ENCODE data around the gene IL18BP. TPM values are rescaled to one million over a fixed set of nuclear protein-coding genes. Genes with fewer than 3 reads are reported as not detected.

IL18BP gene
- total RNA-seq, 2 donors from 2014 or later: 12.5 to 13.8 TPM

DNA sequence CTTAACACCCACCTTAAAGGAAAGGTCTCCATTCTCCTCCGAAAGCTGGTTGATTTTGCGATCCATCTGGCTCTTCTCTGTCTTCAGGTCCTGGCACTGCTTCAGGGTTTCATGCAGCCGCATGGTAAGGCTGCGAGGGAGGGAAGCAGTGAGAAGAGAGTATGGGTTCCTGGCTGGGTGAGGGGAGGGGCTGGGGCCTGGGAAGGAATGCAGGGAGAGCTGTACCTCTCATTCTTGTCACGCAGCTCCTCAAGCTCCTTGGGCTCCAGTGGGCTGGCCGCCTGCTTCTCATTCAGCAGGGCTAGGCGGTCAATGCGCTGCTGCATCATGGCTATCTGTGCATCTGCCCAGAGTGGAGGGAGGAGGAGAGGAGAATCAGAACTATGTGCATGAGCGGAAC lies 19.5 kb downstream of the IL18BP start:
- Mint-ChIP-seq H3K36me3 (peaks cover 24 to 37% of the 10 kb centered on the region in 2 donors), H3K27ac (peak overlapping the region; percentile 73 to 75), H3K9me3 (no peaks in the 10 kb centered on the region)
- ATAC-seq (no peak), DNase-seq (ENCODE audit: low spot score in 2 of 2) (no peak)

DNA sequence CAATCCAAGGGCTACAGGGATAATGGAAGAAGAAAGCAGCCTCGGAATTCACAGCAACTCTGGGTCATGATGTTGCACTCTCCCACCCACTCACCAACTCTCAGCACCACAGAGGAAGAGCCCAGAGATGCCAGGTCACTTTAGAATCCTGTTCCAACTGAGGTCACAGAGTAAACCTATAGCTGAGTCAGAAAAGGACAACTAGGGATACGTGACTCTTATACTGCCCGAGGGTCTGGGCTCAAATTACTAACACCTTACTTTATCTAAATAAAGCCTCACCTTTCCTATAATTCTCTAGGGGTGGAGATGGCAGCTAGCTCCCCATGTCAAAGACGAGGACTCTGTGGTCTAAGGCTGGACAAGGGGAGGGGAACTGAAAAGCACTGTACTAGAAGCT lies 24.6 kb downstream of the IL18BP start:
- no peaks in the 10 kb centered on the region for H3K9me3 Mint-ChIP-seq
- H3K27ac Mint-ChIP-seq: peak overlapping the region; percentile 55 to 82
- peaks cover 0 to 2% of the 10 kb centered on the region in 2 donors for H3K36me3 Mint-ChIP-seq
- ATAC-seq: no peak
- DNase-seq (ENCODE audit: low spot score in 2 of 2): no peak

DNA sequence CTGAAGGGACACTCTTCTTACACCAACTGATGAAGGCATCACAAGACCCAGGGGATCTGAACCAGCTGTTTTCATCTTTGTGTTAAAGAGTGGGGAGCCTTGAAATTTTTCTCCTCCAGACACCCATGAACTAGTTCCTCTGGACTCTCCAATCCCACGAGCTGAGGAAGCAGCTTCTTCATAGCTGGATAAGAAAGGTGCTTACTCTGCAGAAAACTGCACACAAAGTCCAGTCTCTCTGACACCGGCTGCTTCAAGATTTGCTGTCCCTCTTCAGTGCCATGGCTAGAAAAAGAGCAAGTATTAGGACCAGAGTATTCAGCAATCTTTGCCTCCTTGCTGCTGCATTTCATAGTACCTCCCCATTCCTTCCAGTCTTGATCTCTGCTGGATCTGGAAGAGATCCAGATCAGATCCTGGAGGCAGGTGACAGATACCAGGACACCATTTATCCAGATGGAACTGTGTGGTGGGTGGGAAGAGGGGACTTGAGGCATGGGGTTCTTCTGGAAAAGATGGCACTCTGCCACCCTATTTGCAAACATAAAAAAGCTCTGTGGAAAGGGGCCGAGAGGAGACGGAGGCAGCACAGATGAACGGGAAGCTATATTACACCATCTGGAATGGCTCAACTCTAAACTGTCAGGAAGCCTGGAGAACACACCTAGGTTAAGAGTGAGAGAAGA lies 25.5 kb downstream of the IL18BP start:
- Mint-ChIP-seq H3K36me3 (no peaks in the 10 kb centered on the region), H3K27ac (peak overlapping the region; percentile 82 to 87), H3K9me3 (no peaks in the 10 kb centered on the region)
- ATAC-seq (no peak), DNase-seq (ENCODE audit: low spot score in 2 of 2) (no peak)

DNA sequence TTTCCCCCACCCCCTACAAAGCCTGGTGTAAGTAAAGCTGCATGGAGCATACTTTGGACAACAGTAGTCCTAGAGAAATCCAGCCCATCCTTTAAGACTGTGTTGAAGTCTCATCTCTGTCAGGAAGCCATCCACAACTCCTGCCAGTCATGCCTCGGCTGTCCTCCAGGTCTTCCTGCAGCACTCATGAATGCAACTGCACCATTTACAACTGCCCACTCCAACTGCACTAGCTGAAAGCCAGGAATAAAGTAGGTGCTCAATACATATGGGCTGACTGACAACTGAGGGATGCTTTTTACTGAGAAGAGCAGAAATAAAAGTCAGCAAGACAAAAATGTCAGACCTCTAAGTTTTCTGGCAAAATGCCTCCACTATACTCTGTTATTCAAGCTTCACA lies 27.4 kb downstream of the IL18BP start:
- Mint-ChIP-seq H3K9me3 (no peaks in the 10 kb centered on the region), H3K27ac (peak overlapping the region in 1 of 2 donors; percentile 82), H3K36me3 (no peaks in the 10 kb centered on the region)
- ATAC-seq (no peak), DNase-seq (ENCODE audit: low spot score in 2 of 2) (no peak)

DNA sequence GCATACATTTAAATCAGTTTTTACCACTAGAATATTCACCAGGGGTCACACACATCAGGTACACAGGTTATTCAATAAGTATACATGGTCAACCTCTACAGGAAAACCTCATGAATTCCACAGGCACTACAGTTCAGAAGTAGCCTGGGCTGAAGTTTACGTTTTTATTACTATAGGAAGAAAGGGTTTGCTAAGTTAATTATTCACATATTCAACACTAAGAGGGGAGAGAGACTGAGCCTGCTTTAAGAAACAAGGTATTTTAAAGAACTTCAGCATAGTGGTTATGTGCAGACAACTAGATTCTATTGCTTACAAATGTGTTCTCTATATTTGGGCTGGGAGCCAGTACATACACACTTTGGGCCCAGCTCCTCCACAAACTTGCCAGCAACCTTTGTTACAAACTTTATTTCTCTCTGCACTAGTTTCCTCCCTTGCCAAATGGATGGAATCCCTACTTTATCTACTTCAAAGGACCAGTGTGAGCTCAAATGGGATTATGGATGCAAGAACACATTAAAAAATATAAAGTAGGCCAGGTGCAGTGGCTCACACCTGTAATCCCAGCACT lies 31.9 kb downstream of the IL18BP start:
- no peak for DNase-seq (ENCODE audit: low spot score in 2 of 2)
- Mint-ChIP-seq H3K9me3 (no peaks in the 10 kb centered on the region), H3K27ac (no peak overlapping the region), H3K36me3 (peaks cover 0 to 9% of the 10 kb centered on the region in 2 donors)
- ATAC-seq: no peak

DNA sequence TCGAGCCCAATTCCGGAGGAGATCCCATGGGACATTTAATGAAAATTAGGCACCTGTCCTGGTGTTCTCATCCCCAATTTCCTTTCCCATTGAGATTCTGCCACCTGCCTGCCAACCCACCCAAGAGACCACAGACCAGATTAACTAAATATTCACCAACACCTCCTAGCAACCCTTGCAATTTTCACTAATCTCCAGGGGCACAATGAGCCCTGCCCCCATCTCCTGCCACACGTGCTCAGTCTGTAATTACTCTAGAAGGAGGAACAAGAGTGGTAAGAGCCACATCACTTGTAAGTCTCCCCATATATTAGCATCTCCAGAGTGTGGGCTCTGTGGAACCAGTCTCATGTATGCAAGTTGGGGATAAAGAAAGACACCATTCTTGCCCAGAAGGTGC lies 38.0 kb downstream of the IL18BP start:
- peak overlapping the region in 1 of 2 donors; percentile 41 for H3K27ac Mint-ChIP-seq

DNA sequence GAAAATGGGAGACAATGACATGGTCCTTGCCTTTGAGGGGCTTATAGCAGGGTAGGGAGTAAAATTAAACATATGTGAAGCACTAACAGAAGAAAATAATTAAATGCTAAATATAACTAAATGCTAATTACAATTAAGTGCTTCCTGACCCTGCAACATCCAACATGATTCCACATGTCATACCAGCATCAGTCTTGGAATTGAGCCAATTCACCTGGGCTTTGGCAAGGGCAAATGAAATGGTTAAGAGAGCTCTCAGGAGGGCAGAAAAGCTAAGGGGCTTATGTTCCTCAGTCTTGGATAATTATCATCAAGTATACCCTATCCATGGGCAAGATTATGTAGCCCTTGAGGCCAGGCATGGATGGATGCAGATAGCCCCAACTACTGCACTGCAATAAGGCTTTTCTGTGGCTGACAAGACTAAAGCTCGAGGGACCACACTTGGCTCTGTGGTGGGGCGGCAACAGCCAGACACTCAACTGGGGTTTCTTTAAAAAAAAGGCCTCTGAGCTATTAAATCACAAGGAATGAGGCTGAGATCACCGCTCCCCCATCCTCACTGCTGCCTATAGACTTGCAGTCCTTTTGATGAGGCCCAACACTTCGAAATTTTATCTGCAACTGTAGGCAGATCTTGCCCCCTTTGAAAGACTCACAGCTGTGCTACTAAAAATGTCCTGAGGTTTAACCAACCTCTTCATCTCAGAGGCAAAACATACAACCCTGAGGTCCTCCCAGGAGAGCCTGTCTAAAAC lies 39.0 kb downstream of the IL18BP start:
- Mint-ChIP-seq H3K9me3 (no peaks in the 10 kb centered on the region), H3K36me3 (peaks cover 0 to 16% of the 10 kb centered on the region in 2 donors), H3K27ac (peak overlapping the region in 1 of 2 donors; percentile 50)
- ATAC-seq (no peak), DNase-seq (ENCODE audit: low spot score in 2 of 2) (no peak)

More for the DNA sequence above, 38.0 kb downstream of the IL18BP start:
- DNase-seq (ENCODE audit: low spot score in 2 of 2) (no peak), ATAC-seq (no peak)
- no peaks in the 10 kb centered on the region for H3K9me3 Mint-ChIP-seq
- peaks cover 0 to 16% of the 10 kb centered on the region in 2 donors for H3K36me3 Mint-ChIP-seq

DNA sequence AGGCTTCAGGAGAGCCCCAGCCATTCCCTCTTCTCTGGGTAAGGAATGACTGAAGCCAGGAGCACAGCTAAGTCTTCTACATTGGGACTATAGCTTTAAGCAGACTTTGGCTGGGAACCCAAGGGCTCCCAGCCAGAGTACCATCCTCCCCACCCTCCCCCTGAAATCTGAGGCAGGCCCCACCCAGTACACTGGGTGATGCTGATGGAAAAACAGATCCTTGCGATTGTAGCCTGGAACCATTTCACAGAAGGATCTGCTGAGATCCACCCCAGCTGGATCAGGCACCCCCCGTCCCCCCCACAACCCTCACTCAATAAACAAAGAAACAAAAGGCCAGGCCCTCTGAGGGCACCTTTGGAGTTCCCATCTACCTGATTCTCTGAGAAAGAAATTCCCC lies 39.8 kb downstream of the IL18BP start:
- Mint-ChIP-seq H3K27ac (no peak overlapping the region), H3K9me3 (no peaks in the 10 kb centered on the region)
- ATAC-seq: no peak

DNA sequence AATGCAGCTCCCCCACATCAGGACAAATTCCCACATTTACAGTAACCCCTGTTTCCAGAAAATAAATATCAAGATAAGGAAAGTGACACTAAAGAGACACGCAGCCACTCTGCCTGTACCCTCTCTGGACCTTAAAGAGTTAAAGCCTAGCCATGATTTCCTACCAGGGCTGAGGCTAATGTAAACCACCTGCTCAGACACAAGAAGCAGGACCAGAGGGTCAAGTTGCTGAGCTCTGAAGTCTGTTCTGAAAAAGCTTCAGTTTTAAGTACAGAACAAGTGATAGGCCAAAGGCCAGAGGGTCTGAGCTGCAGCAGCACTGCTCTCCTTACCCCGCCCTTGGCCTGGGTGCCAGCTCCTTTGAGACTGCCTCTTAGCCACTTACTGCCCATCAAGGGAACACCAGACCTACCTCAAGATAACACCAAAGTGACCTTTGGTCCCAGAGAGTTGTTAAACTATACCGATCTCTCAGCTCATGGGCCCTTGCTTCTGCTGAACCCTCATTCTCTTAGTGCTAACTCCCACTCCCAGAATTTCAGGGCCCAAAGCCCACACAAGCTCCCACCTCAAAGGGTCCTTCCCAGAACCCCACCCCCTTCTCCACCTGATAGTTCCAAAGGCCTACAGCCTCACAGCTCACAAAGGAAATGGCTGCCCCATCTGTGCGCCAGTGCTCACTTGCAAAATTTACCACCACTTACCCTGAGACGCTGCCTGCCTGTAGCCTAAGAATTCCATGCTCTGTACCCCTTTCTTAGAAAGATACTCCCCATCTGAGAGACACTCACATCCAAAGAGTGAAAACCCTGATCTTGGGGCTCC lies 40.5 kb downstream of the IL18BP start:
- no peak for DNase-seq (ENCODE audit: low spot score in 2 of 2)

More for the DNA sequence above, 39.8 kb downstream of the IL18BP start:
- no peak for DNase-seq (ENCODE audit: low spot score in 2 of 2)
- peaks cover 0 to 16% of the 10 kb centered on the region in 2 donors for H3K36me3 Mint-ChIP-seq

DNA sequence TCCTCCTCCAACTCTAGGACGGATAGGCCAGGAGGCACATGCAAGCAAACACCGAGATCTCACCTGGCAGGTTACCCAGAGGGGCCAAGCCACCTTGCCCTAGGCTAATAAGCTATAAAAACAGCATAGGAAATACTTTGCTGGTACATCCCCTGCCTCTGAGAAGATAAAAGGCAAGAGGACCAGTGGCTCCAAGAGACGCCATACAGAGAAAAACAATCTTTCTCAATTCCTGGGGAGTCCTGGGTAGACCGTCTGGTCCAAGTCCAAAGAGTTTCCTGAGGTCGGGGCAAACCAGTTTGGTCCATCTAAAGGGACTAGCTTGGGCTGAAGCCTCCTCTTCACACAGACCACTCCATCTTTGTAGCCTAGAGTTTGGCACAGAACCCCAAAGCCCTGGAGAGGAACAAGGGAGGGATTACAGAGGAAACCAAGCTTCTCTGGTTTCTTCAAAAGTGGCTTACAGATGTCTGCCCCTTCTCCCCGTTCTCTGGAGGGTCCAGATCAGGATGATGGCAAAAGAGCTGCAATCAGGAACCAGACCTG lies 41.2 kb downstream of the IL18BP start:
- Mint-ChIP-seq H3K9me3 (no peaks in the 10 kb centered on the region), H3K27ac (no peak overlapping the region), H3K36me3 (peaks cover 0 to 13% of the 10 kb centered on the region in 2 donors)
- DNase-seq (ENCODE audit: low spot score in 2 of 2) (no peak), ATAC-seq (peak; percentile 1 to 10)

More for the DNA sequence above, 40.5 kb downstream of the IL18BP start:
- no peak overlapping the region for H3K27ac Mint-ChIP-seq
- ATAC-seq: peak in 1 of 2 donors; percentile 1
- peaks cover 0 to 16% of the 10 kb centered on the region in 2 donors for H3K36me3 Mint-ChIP-seq
- no peaks in the 10 kb centered on the region for H3K9me3 Mint-ChIP-seq

DNA sequence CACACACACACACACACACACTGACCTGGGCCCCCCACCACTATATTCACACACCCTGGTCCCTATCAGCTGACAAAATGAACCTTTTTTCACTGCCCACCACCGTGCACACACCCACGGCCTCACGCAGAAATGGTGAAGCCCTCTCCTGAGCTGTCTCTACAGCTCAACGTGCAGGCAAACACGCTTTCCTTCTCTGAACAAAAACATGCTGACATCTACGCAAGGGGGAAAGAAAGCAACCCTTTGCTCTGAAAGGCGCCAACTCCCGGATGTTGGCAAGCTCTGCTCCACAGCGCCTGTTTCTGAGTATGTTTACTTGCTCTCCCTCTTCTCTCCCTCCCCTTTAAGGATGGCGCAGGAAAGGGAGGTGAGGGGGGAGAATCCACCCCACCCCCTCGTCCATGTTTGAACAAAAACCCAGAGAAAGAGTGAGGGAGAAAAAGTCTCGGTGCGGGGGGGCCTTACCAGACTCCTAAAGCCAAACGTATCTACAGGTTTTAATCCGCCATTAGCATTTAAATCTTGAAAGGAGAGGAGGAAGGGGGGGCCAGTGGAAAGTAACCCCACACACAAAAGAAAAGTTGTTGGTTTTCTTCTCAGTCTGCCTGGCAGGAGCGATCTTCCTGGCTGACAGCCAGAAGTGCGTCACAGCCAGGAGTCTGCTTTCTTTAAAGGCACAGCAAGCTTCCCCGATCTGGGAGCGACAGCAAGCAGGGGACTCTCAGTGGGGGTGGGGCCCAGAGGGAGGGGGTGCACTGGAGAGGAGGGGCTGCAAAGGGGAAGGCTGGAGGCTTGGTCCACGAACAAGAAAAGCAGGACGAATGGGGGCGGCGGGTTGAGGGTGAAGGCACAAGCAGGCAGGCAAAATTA lies 42.0 kb downstream of the IL18BP start:
- ATAC-seq: peak; percentile 67 to 79
- Mint-ChIP-seq H3K27ac (no peak overlapping the region), H3K36me3 (peaks cover 0 to 5% of the 10 kb centered on the region in 2 donors), H3K9me3 (no peaks in the 10 kb centered on the region)
- peak; percentile 64 to 66 for DNase-seq (ENCODE audit: low spot score in 2 of 2)

DNA sequence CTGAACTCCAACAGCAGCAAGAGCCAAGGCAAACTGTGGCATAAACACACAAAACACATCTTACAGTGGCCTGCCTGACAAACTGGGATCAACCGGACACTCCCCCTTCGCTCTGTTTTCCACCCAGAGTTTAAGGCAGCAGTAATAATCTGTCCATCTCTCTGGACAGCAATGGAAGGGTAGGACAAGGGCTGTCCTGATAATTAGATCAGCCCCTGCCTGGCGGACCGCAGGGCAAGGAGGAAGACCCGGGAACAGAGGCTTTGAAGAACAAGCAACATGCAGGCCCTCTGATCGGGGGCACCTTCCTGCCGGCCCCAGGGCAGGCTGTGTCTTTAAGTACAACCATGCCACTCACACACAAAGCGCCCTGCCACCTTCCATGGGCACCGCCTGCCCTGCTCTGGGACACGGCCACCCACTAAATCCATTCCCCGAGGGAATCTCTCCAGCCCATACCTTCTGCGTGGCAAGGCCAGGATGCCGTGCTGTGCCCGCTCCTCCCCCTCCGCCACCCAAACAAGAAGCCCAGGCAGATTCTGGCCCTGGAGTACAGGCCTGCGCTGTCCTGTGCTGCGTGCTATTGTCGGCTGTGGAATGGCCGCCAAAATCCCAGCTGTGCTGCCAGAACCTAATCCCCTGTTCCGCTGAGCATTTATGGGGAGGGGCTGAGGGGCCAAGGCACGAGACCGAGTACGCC lies 42.8 kb downstream of the IL18BP start:
- H3K9me3 Mint-ChIP-seq: no peaks in the 10 kb centered on the region
- no peak overlapping the region for H3K27ac Mint-ChIP-seq
- DNase-seq (ENCODE audit: low spot score in 2 of 2) (peak in 1 of 2 donors; percentile 28), ATAC-seq (peak; percentile 46 to 54)
- H3K36me3 Mint-ChIP-seq: no peaks in the 10 kb centered on the region

DNA sequence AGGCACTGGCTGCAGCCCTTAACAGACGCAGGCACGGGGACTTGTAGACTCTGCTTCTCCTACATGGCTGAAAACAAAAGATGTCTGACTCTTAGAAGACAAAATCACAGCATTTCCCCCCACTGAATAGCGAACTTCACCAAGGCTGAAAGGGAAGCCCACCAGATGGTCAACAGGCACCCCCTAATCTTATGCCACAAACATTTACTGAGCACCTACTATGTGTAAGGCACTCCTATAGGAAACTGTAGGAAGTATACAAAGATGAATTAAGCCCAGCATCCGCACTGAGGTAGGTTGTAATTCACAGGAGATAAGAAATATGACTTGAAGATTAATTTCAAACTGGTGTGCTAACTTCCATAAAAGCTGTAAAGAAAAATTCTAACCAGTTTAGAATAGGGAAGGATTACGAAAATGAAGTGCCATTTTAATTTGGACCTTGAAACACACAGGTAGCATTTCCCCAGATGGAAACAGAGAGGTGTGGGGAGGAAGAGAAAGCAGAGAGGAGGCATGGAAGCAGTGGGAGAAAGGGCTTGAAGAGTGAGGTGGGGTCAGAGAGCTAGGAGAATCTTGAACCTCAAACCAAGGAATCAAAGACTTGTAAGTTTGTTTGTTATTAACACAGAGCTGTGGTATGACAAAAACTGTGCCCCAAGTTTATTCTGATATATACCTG lies 43.5 kb downstream of the IL18BP start:
- no peaks in the 10 kb centered on the region for H3K36me3 Mint-ChIP-seq
- no peak overlapping the region for H3K27ac Mint-ChIP-seq
- H3K9me3 Mint-ChIP-seq: no peaks in the 10 kb centered on the region
- DNase-seq (ENCODE audit: low spot score in 2 of 2) (no peak), ATAC-seq (peak in 1 of 2 donors; percentile 21)

DNA sequence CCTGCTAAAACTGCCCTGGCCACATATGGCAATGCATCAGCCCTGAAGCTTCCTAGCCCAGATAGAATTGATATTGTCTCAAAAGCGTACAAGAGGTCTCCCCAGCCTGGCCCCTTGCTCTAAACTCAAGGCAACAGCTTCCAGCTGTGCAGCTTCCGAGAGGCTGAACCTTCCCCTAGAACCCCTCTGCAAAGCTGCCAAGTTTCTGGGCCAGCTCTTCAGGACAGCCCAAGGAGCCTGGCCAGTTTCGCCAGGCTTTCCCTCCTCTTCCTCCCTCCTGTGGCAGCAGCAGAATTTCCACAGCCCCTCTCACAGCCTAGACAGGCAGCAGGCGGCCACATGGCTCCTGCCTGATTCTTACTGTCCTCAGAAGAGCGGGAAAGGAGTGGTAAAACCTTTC lies 47.1 kb downstream of the IL18BP start:
- DNase-seq (ENCODE audit: low spot score in 2 of 2) (no peak), ATAC-seq (no peak)
- no peaks in the 10 kb centered on the region for H3K36me3 Mint-ChIP-seq

More for the DNA sequence above, 47.1 kb downstream of the IL18BP start:
- Mint-ChIP-seq H3K9me3 (no peaks in the 10 kb centered on the region), H3K27ac (peak overlapping the region in 1 of 2 donors; percentile 53)

Measured in activated naive CD4-positive, alpha-beta T cell treated with anti-CD3 and anti-CD28 coated beads, Interleukin-2, amount 50 U/mL, for 72 hours (primary cell).